IPS-15b (cell line): Measurements from ENCODE around the gene SPOCK1.

ENCODE experiments used
- H3K27me3 ChIP-seq: one replicate; pipeline ENCODE4 v1.6.1; 2013; ENCODE audit warnings: low read length; ENCODE audit not compliant: control insufficient read depth, insufficient read depth
- H3K36me3 ChIP-seq: one replicate; pipeline ENCODE4 v1.6.1; 2013; ENCODE audit warnings: low read length; ENCODE audit not compliant: control insufficient read depth, insufficient read depth
- H3K4me1 ChIP-seq: one replicate; pipeline ENCODE4 v1.6.1; 2013; ENCODE audit warnings: mild to moderate bottlenecking, low read length; ENCODE audit not compliant: control insufficient read depth, insufficient read depth
- H3K4me3 ChIP-seq: one replicate; pipeline ENCODE4 v1.5.1; 2013; ENCODE audit warnings: low read depth, low read length
- H3K9ac ChIP-seq: one replicate; pipeline ENCODE4 v1.6.1; 2013; ENCODE audit warnings: low read depth, mild to moderate bottlenecking, low read length
- H3K9me3 ChIP-seq: one replicate; pipeline ENCODE4 v1.6.1; 2013; ENCODE audit warnings: mild to moderate bottlenecking, low read length; ENCODE audit not compliant: control insufficient read depth, insufficient read depth

Gene SPOCK1

DNA sequence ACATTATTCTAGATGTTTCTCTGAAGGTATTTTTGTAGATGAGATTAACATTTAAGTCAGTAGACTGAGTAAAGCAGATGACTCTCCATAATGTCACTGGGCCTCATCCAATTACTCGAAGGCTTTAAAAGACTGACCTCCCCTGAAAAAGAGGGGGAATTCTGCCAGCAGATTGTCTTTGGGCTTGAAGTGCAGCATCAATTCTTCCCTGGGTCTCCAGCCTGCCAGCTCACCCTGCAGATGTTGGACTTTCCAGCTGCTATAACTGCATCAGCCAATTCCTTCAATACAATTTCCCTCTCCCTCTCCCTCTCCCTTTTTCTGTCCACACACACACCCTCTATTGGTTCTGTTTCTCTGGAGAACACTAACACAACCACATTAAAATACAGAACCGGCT lies 472.8 kb downstream of the SPOCK1 start:
- no peak overlapping the region for H3K4me3 ChIP-seq
- no peak overlapping the region for H3K9ac ChIP-seq
- H3K36me3 ChIP-seq: no peaks in the 10 kb centered on the region
- H3K9me3 ChIP-seq: no peaks in the 10 kb centered on the region
- no peaks in the 10 kb centered on the region for H3K27me3 ChIP-seq
- H3K4me1 ChIP-seq: no peaks in the 10 kb centered on the region

DNA sequence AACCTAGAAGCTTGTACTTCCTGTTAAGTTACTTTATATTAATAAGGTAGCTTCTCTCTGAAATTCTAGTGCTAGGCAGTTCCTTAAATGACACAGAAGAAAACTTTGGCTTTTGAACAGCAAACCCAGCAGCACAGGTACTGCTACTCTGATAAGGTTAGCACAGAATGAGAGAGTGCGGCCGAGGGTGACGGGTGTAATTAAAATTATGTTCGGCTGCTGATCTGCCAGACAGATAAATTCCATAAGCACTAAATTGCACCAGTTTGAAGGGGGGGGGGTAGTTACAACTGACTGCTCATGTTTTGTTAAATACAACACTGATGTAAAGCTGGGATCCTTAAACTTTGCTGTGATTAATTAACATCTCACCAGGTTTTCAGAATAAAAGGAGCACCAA lies 475.1 kb downstream of the SPOCK1 start:
- Histone ChIP-seq H3K27me3 (no peaks in the 10 kb centered on the region), H3K9me3 (no peaks in the 10 kb centered on the region), H3K4me3 (no peak overlapping the region), H3K36me3 (no peaks in the 10 kb centered on the region), H3K9ac (no peak overlapping the region), H3K4me1 (no peaks in the 10 kb centered on the region)

DNA sequence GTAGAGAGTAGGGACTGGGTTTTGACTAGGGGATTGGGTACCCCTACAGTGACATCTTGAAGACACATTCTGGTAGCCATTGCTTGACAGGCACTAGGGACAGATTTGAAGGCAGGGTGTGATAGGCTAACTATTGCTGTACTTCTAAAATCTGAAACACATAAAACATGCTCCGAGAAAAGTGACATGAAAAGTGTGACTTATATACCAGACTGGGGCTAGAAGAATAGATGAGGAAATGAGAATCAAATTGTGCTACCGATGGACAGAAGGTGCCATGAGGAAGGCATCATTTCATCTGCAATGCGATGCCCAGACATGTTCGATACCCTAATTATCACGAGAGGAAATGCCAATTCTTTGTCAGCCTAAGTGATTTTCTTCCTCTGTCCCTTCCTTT lies 475.8 kb downstream of the SPOCK1 start:
- no peaks in the 10 kb centered on the region for H3K9me3 ChIP-seq
- no peak overlapping the region for H3K4me3 ChIP-seq
- H3K4me1 ChIP-seq: no peaks in the 10 kb centered on the region
- no peak overlapping the region for H3K9ac ChIP-seq
- no peaks in the 10 kb centered on the region for H3K36me3 ChIP-seq
- H3K27me3 ChIP-seq: no peaks in the 10 kb centered on the region

DNA sequence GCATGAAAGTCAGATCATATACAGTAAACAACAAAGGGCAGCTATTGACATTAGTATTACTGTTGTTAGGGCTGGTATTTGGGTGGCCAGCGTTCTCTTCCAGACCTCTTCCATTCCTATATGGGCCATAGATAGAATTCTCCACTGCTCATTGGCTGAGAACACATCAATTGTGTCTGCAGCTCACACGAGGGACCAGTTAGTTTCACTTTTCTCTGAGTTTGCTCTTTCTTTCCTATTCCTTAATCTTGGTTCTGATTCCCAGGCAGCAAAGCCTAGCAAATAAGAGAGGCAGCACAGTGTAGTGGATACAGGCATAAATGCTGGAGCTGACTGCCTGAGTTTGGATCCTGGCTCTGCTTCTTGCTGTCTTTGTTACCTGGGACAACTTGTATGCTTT lies 476.4 kb downstream of the SPOCK1 start:
- H3K27me3 ChIP-seq: no peaks in the 10 kb centered on the region
- no peak overlapping the region for H3K4me3 ChIP-seq
- no peak overlapping the region for H3K9ac ChIP-seq
- H3K36me3 ChIP-seq: no peaks in the 10 kb centered on the region
- no peaks in the 10 kb centered on the region for H3K4me1 ChIP-seq
- no peaks in the 10 kb centered on the region for H3K9me3 ChIP-seq

DNA sequence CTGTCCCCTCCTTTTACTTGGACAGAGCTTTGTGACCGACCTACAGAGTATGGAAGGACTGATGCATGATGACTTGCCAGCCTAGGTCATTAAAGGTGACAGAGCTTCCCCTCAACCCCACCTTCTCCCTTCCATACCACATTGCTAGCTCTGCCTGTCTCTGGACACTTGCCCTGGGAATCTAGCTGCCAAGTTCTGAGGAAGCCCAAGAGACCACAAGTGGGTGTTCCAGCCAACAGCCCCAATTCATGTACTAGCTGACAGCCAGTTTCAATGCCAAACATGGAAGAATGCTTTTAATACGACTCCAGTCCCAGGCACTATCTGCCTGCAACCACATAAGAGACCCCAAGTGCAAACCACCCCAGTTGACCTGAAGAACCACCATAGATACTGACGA lies 477.1 kb downstream of the SPOCK1 start:
- Histone ChIP-seq H3K9ac (no peak overlapping the region), H3K27me3 (no peaks in the 10 kb centered on the region), H3K9me3 (no peaks in the 10 kb centered on the region), H3K36me3 (no peaks in the 10 kb centered on the region), H3K4me3 (no peak overlapping the region), H3K4me1 (no peaks in the 10 kb centered on the region)

DNA sequence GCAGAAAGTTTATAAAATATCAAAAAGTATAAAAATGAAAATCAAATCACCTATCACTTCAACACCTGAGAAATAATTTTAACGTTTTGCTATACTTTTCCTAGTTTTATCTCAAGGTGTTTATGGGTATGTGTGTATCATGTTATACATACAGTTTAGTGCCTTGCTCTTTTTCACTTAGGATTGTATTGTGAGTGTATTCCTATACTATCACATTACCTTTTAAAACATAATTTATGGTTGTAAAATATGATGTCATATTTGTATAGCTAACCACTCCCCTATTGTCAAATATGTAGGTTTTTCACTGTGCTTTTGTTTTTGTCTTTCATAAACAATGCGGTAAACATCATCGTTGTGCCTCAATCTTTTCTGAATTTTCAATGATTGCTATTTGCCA lies 479.9 kb downstream of the SPOCK1 start:
- Histone ChIP-seq H3K4me3 (no peak overlapping the region), H3K36me3 (no peaks in the 10 kb centered on the region), H3K9ac (no peak overlapping the region), H3K9me3 (no peaks in the 10 kb centered on the region), H3K4me1 (no peaks in the 10 kb centered on the region), H3K27me3 (no peaks in the 10 kb centered on the region)

DNA sequence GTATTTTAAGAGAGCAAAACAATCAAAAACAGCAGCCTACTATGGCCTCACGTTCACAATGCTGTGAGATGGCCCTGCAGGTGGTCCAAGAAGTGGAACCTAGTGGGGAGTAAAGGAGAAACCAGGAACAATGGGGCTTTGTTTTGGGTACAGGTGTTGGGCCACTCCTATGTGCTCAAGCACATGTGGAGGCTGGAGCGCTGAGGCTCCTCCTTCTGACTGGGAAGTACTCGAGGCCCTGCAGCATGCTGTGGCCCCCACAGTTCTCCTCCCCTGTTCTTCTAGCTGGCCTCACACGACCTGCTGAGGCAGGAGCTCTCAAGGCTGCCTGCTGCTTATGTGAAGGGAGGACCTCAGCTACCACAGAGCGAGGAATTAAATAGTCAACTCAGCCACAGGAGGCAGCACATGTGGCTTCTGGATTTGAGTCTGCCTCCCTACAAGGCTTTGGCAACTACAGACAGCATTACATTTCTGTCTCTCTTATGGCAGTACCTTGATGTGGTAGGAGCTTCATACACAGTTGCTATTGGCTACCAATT lies 482.3 kb downstream of the SPOCK1 start:
- Histone ChIP-seq H3K4me1 (no peaks in the 10 kb centered on the region), H3K36me3 (no peaks in the 10 kb centered on the region), H3K9me3 (no peaks in the 10 kb centered on the region), H3K4me3 (no peak overlapping the region), H3K27me3 (no peaks in the 10 kb centered on the region), H3K9ac (no peak overlapping the region)

DNA sequence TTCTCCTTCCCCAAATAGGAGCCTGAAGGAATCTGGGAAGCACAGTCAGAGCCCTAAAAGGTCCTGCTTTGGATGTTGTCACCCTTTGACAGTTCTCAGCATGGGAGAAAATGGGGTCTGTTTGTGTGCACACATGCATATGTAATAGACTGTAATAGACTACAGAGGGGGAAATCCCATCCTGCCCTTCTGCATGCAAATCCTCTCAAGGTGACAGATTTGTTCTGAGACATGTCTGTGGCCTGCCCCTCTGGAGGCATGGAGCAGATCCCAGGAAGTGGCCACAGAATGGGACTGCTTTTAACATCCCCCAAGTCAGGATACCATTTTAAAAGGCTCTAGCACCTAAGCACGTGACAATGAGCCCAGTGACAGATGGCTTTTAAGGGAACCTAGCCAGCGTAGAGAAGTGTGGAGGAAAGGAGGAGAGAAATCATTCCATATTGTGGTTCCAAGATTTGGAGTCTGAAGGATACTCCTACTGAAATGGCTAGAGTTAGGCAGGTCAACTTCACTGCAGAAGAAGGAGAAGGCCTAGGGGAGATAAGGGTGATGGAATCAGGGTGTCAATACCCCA lies 483.5 kb downstream of the SPOCK1 start:
- no peaks in the 10 kb centered on the region for H3K4me1 ChIP-seq
- no peak overlapping the region for H3K4me3 ChIP-seq
- H3K27me3 ChIP-seq: no peaks in the 10 kb centered on the region
- no peaks in the 10 kb centered on the region for H3K36me3 ChIP-seq
- no peaks in the 10 kb centered on the region for H3K9me3 ChIP-seq
- no peak overlapping the region for H3K9ac ChIP-seq

DNA sequence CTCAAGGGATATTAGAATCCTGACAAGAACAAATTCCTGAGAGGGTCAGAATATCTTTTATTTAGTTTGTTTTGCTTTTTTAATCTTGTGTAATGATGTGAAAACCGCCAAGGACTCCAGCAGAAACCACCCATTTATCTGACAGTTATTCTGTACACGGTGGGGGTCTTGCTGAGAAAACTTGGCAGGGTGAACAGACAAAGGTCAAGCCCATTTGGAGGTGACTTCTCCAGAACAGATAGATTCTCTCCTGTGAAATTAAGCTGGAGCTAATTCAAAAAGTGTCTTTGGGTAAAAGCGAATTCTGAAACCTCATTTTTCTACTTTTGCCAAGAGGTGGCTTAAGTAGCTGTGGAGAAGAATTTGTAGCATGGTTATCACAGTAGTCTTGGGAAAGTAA lies 484.4 kb downstream of the SPOCK1 start:
- Histone ChIP-seq H3K9ac (no peak overlapping the region), H3K27me3 (no peaks in the 10 kb centered on the region), H3K36me3 (no peaks in the 10 kb centered on the region), H3K9me3 (no peaks in the 10 kb centered on the region), H3K4me3 (no peak overlapping the region), H3K4me1 (no peaks in the 10 kb centered on the region)

DNA sequence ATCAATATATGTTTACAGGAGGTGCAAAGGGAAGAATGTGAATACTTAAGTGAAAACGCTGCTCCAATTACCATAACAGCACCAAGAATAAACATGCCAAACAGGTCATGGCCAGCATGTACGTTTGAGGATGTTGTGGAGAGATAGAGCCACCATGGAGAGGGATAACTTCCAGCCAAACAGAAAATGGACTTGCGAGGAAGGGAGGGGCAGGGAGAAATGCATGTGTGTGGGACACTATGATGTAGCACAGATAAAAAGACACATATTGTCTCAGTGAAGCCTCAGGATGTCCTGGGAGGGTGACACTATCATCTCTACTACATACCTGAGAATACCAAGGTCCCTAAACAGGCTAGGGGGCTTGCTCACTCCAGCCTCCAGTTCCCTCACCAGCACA lies 488.9 kb downstream of the SPOCK1 start:
- no peaks in the 10 kb centered on the region for H3K27me3 ChIP-seq
- H3K9me3 ChIP-seq: no peaks in the 10 kb centered on the region
- no peak overlapping the region for H3K9ac ChIP-seq
- no peaks in the 10 kb centered on the region for H3K4me1 ChIP-seq
- H3K4me3 ChIP-seq: no peak overlapping the region
- no peaks in the 10 kb centered on the region for H3K36me3 ChIP-seq

DNA sequence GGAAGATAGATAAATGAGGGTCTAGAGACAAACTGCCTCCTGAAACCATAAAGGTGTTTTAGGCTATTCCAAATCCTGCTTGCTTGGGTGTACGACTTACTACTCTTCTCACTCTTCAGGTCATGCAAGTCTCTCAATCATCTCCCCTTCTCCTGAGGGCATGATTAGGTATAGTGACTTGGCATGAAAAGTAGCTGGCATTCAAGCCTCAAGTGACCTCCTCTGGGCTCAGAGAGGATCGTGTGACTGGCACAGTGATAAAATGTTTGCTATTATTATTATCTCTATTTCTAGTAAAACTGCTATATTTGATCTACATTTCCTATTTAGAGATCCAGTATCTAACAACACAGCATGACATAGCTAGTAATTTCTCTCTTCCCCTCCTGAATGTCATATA lies 494.8 kb downstream of the SPOCK1 start:
- no peaks in the 10 kb centered on the region for H3K4me1 ChIP-seq
- H3K27me3 ChIP-seq: no peaks in the 10 kb centered on the region
- no peaks in the 10 kb centered on the region for H3K9me3 ChIP-seq
- H3K4me3 ChIP-seq: no peak overlapping the region
- no peaks in the 10 kb centered on the region for H3K36me3 ChIP-seq
- no peak overlapping the region for H3K9ac ChIP-seq

DNA sequence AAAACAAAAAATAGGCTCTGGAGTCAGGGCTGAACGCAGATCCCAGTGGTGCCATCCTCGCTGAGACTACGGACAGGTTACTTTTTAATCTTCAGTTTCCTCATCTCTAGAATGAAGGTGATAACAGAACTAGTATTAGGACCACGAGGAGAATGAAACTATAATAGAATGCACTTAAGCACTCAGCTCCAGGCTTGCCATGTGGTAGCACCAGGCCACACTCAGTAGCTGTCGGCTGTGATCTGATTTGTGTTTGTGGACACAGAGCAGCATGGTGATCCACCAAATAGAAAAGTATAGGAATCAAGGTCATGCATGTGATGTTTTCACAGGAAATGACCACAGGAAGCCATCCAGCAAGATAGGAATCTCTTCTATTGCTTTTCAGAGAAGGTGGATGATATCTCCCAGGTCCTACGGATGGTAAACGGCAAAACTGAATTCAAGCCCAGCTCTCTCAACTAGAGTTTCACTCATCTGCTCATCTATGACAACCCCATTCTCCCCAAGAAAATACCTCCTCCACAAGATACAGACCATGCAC lies 498.0 kb downstream of the SPOCK1 start:
- H3K9me3 ChIP-seq: no peaks in the 10 kb centered on the region
- no peaks in the 10 kb centered on the region for H3K4me1 ChIP-seq
- no peak overlapping the region for H3K9ac ChIP-seq
- H3K4me3 ChIP-seq: no peak overlapping the region
- H3K27me3 ChIP-seq: no peaks in the 10 kb centered on the region
- no peaks in the 10 kb centered on the region for H3K36me3 ChIP-seq
